Peyer's patch (tissue), 4 donors: Measurements from ENCODE around the gene NIPSNAP2.

Experiments used
- CTCF ChIP-seq, 6 experiments: fragments of 450-650 bp in 4 of 6; fragments of 200-600 bp in 2 of 6; sonication (generic) in 1 of 6; IDR thresholded peaks; one replicate each; pipeline ENCODE4 v1.5.1; 2017 to 2019; ENCODE audit warnings: antibody characterized with exemption in 6 of 6, mild to moderate bottlenecking in 3 of 6, moderate library complexity in 1 of 6
- POLR2A ChIP-seq, 2 donors: fragments of 450-650 bp; IDR thresholded peaks; one replicate each; pipeline ENCODE4 v1.5.1; 2017; ENCODE audit warnings: antibody characterized with exemption in 2 of 2, mild to moderate bottlenecking in 2 of 2, moderate library complexity in 2 of 2

- TF ChIP-seq CTCF (IDR thresholded peaks at IDR 0.05): peak in 1 of 6 experiments; percentile 11
- no peak for TF ChIP-seq POLR2A (IDR thresholded peaks at IDR 0.05)
Measured at GRCh38 chr7:55965100-55965470, 700 bp downstream of the NIPSNAP2 start.
